Amygdala (tissue), 56 donors: ENCODE results near the gene CCNL1.
"Not testable (repeated sequence)": the region's sequence is repeated elsewhere in the genome, so short reads cannot be mapped to it uniquely, and the experiment has no call there.

Experiments used
- DNase-seq, 56 donors: peaks; one replicate each; lab custom pipeline; 2025; lab: John Stamatoyannopoulos, UW

Gene CCNL1

DNA sequence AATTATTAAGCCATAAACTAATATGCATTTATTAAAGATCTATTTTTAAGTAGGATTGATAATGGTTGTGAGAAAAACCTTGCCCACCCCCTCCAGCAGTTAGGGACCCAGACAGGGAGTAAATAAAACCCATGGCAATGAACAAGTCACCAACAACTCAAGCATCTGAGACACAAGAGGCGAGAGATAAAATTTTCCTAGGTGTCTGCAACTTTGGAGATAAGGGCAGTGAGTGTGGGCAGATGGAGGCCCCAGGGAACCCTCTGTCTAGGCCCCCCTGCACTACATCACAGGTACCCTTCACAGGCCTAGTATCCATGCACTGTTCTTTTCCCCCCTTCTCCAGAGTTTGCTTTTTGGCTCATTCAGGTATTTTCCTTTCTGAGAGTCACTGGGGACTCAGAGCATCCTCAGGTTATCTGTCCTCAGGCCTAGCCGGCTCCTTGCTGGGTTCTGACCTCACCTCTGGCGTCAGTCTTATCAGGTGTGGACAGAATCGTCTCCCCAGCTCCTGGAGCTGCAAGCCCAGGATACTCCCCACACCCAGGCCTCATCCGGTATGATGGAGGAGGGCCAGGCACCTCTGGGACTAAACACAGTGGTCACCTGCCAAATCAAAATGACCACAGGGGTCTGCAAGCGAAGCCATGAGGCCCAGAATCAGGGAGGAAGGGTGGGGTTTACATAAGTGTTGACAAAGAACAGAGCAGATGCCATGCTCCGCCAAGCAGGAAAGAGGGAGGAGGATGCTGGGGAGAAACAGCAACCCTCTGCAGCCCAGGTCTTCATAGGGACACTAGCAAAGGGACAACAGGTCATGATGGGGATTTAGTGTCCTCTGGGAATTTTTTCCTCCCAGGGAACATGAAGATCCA is 50.4 kb downstream of the CCNL1 start:
- no peak for DNase-seq

DNA sequence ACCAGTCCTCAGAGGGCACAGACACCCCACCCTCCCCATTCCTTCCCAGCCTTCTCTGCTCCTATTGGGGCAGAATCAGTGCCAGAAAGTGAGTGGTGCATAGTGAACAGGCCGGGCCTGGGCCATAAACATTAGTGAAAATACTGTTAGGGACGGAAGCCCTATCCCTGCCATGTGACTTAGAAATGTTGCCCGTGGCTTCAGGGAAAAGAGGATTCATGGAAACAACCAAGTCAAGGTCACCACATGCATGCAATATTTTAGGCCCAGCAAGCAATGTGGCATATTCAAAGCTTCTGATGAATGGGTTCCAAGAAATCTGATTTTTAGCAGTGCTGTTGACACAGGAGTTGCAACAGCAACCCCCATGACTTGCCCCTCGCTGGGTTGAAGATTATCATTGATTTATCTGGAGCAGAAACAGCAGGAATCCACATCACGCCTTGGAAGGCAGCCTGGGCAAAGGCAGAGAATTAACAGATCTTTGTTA is 52.3 kb downstream of the CCNL1 start:
- DNase-seq: no peak

DNA sequence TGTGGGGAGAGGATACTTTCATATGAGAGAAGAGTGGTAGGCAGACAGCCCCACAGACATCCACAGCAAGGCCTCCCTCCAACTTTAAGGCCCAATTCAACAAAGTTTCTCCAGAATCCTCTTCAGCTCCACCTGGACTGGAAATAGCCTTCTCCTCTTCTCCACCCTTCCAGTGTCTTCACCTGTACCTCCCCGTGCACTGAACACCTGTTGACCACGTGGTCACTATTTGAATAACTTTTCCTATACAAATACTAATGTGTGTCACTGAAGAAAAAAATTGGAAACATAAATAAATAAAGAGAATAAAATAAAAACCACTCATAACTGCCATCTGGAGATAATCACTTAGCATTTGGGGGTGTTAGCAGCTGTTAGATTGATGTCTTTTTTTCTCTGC is 52.9 kb downstream of the CCNL1 start:
- no peak for DNase-seq

DNA sequence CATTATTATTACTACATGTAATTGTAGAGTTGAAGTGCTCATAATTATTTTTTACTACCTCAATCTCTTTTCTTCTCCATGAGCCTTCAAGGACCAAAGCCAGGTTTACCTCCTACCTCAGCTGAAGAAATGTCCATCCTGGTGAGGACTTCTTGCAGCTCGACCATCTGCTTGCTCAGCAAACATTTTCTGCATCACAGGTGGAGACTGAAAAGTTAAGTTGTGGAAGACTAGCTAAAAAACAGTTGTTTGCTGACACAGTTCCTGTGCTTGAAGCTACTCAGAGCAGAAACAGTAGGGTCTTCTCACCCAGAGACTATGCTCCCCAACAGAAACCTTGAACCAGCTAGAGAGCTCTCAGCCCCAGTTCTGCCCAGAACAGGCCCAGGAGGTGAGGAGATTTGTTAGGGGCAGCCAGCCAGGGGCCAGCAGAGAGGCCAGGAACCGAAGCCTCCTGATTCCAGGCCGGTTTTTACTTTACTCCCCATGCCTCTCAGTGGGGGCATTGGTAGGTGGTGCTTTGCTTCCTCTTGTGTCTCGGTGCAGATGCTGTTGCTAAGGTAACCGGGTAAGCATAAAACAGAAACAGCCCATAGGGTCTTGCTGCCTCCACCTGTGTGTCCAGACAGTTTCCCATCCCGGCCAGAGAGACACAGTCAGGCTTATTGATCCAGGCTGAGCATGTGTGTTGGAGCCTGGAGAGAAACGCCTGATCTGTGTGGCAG is 54.9 kb downstream of the CCNL1 start:
- no peak for DNase-seq

DNA sequence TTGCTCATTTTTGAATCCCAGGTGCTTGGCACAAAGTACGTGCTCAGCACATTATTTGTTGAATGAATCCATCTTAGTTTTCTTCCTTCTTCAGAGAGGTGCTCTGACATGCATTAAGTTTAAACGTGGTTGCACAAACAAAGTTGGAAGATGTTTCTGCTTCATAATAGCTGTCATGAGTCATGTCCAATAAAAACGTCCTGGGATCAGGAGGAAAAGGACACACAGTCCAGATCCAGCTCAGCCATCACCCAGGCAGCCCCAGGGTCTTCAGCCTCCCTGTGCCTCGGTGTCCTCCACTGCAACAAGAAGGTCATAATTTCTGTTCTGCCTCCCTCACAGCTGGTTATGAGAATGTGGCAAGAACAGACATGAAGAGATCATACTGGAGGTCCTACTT is 55.4 kb downstream of the CCNL1 start:
- no peak for DNase-seq

DNA sequence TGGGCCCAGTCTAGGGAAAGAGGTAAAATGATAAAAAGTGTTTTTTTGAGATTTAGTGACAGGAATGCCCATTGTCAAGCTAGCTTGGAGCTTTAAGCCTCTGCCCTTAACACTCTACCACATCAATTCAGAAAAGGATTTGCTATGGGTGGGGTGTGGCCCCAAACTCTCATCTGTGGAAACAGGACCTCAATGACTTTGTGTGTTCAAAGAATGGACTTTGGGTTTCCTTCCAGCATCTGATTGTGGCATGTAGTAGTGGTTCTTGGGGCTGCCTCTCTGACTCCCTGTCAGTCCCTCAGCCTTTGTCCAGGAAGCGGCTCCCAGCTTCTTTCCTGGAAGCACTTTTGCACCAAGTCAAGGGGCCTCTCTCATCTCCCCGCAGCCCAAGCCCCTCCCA is 56.1 kb downstream of the CCNL1 start:
- no peak for DNase-seq

DNA sequence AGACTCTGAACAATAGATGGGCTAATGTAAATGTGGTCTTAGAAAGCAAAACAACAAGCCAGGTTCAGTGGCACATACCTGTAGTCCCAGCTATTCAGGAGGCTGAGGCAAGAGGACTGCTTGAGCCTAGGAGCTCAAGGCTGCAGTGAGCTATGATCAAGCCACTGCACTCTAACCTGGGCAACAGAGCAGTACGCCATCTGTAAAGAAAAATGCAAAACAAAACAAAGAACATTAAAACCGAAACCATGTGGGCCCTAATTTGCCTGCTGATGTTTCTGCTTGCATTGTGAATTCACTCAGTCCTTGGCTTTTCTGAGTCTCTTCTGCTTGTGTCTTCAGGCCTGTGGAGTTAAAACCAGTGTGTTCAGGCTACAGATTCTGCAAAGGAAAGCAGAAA is 56.7 kb downstream of the CCNL1 start:
- DNase-seq: no peak

DNA sequence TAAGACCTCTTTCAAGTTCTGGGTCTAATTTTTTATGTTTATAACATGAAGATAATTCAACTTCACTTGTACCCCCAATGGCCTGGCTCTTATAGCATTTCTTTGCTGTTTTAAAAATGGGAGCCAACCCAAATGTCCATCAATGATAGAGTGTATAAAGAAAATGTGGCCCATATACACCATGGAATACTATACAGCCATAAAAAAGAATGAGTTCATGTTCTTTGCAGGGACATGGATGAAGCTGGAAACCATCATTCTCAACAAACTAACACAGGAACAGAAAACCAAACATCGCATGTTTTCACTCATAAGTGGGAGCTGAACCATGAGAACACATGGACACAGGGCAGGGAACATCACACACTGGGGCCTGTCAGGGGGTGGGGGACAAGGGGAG is 57.4 kb downstream of the CCNL1 start:
- DNase-seq: not testable (repeated sequence)

DNA sequence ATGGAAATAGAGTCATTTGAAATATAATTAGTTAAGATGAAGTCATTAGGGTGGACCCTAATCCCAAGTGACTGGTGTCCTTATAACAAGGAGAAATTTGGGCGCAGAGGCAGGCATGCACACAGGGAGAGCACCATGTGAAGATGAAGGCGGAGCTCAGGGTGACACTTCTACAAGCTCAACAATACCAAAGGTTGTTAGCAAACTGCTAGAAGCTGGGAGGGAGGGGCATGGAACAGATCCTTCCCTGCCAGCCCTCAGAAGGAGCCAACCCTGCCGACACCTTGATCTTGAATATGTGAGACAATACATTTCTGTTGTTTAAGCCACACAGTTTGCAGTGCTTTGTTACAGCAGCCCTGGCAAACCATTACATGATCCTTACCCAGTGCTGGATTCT is 57.8 kb downstream of the CCNL1 start:
- no peak for DNase-seq

DNA sequence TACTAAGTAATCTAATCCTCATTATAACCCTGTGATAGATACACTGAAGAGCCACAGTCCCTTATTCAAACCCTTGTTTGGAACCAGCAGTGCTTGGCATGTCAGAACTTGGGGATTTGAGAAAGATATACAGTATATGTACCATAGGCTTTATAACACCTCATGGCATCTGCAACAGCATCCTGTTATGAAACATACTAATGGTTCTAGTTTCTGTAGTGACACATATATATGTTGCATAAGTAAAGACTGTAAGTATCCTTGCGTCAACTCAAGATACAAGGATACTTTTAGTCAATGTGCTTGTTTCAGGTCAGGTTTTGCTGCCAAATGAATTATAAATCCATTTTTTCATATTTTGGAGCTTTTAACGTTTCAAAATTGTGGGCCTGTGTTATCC is 58.5 kb downstream of the CCNL1 start:
- no peak for DNase-seq

DNA sequence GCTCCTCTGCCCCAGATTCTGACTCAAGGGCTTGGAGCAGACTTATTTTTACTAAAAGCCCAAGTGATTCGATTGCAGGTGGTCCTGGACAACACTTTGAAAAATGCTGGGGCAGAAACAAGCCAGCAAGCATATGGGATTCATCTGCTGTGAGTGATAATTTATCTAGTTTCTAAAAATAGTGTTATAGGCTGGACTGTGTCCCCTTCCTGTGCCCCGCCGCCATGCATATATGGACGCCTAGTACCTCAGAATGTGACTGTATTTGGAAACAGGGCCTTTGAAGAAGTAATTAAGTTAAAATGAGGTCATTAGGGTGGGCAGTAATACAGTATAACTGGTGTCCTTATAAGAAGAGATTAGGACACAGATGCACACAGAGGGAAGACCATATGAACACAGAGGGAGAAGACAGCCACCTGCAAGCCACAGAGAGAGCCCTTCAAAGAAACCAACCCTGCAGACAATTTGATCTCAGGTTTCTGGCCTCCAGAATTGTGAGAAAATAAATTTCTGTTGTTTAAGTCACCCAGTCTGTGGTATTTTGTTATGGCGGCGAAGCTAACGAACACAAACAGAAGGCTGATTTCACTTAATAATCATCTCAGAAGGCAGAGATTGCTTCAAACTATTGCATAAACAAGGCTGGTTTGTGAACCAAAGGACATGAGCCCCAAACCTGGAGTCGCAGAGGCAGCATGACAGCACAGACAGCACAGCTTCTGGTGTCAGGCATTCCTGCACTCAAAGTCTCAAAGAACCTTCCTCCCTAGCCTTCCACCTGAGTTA is 59.1 kb downstream of the CCNL1 start:
- no peak for DNase-seq

DNA sequence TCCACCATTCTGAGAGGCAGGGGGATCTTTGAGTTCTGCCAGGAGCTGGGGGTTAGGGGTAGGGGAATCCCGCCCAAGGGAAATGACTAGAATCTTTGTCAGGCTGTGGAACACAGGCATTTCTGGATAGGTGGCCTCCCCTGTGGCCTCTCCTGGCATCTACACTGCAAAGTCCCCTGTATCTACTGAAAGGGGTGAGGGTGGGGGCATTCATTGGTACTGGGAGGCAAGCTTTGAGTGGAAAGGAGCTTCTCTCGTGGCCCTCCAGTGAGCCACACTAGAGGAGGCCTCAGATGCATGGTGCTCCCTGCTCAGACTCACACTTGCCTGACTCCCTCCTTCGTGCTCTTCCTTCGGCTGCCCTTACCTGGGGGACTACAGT is 59.9 kb downstream of the CCNL1 start:
- no peak for DNase-seq

DNA sequence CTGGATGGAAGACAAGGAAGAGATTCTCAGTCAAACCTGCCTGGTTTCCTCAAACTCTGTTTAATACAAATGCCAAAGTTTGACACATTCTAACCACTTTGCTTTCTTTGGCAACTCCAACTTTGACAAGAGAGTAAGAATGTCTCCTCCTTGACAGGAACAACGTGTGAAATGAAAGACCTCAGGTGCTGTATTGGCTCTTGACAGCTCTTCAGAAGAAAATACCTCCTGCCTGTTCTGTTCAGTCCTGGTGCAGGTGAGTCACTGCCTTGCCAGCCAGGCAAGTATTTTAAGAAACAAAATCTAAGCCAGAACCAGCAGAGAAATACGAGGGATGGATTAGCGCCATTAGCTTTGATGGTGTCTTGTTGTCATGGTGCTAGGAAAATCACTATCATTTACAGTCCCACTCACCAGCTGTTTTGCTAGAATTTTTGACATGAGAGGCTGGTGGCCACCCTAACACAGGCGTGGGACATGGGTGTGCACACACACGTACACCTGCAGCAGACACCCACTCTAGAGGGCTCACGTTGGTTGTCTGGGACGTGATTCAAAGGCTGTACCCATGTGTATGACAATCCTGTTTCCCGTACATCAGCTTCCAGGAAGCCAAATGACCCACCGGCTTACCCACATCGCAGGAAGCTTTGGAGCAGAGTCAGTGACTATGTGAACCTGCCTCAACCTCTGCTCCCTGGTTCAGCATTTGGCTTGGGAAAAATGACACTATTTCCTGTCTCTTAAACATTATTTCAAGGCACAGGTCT is 60.4 kb downstream of the CCNL1 start:
- DNase-seq: peak in 9 of 56 donors; percentile 10 to 76 (median 28)

DNA sequence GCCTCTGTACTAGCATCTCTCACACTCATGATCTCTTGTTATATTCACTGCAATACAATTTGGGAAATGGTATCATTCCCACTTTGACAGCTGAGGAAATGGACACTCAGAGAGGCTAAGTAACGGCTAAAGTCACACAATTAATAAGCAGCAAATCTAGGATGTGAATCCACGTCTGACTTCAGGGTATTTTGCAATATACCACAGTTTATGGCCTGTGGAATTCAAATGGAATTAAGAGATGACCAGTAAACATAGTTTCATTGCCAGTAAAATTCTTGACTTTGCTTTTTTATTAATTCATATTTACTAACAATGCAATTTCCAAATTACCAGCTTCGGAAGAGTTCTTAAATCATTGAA is 61.1 kb downstream of the CCNL1 start:
- no peak for DNase-seq

DNA sequence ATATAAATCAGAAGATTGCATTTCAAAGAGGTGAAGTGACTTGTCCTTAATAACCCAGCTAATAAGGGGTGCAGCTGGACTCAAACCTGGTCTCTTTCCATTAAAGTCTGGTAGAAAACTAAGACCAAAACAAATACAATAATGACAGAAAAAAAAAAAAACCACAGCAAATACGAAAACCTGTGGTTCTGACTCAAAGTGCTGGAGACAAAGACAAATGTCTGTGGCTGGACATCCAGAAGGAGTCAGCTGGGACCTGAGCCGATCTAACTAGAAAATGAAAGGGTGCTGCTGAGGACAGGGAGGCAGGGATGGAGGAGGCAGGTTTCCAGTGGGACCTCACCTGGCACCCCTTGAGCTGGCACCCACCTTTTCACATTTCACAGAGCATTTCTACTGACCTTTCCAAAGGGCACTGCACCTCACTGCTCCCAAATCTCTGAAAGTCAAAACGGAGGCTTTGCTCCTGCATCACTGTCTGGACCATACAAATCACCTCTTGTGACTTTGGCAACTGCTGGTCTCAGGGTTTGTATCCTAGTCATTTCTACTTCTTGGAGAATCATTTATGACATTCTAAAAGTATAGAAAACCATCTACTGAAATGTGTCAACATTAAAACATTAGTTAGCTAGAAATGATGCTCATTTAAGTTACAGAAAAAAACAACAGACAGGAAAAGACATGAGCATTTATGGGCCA is 61.7 kb downstream of the CCNL1 start:
- no peak for DNase-seq
